ENCODE results near the gene MEGF10.

DNA sequence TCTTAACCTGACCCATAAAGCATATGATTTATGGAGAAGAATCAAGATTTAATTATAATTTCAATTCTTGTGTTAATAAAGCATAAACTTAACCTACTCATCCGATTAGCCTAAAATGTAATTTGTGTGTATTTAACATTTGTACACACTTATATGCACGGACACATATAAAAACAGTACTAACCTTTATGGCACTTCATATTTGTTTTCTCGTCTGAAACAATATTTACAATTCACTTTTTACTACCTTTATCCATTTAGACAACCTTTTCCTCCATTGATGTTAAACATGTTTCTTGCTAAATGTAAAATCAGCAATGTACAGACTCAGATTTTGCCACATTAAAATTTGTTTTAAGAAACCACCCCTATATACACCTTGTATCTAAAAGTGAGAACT is 22.8 kb downstream of the MEGF10 start:
- TF ChIP-seq POLR2AphosphoS5 (IDR thresholded peaks at IDR 0.05; ENCODE audit: borderline replicate concordance, low read depth, low read length) = no peak
- no peak for TF ChIP-seq EZH2 (IDR thresholded peaks at IDR 0.05)
- no peak for TF ChIP-seq FOXP2 (optimal IDR thresholded peaks at IDR 0.05; ENCODE audit: control extremely low read depth, extremely low read length, insufficient read depth)

Measured in SK-N-MC (cell line).